MCF 10A (cell line): ENCODE results near the gene MTUS2. TPM values are rescaled to one million over a fixed set of nuclear protein-coding genes. Genes with fewer than 3 reads are reported as not detected.

Experiments
- BruUV-seq: library from RNA; stranded (reverse); fragments of 400-500 nt; replicated peaks from 2 replicates; lab custom pipeline; 2021; lab: Mats Ljungman, UMichigan
- CTCF ChIA-PET: fragments of 300-600 bp; sonication (Branson Sonifier 250); formaldehyde crosslinking; extraction: SDS; loops from one replicate; lab custom pipeline; 2021; ENCODE audit warnings: antibody characterized with exemption, inconsistent platforms; lab: Yijun Ruan, JAX
- POLR2A ChIA-PET: fragments of 300-600, 350-650 bp; sonication (Branson Sonifier 250); formaldehyde crosslinking; extraction: SDS; loops from one replicate; lab custom pipeline; 2020; ENCODE audit warnings: antibody characterized with exemption, inconsistent platforms; lab: Yijun Ruan, JAX
- DNase-seq: peaks from one replicate; pipeline ENCODE4 v3.0.0-alpha.2; 2018; ENCODE audit not compliant: unreplicated experiment
- H3K27ac Mint-ChIP-seq: one replicate; pipeline ENCODE4 v1.8.0; 2022; ENCODE audit warnings: mild to moderate bottlenecking, low read depth, mixed read lengths; ENCODE audit not compliant: unreplicated experiment
- H3K27me3 Mint-ChIP-seq: one replicate; pipeline ENCODE4 v1.8.0; 2022; ENCODE audit warnings: mixed read lengths; ENCODE audit not compliant: insufficient read depth, unreplicated experiment
- H3K36me3 Mint-ChIP-seq: one replicate; pipeline ENCODE4 v1.8.0; 2022; ENCODE audit warnings: mild to moderate bottlenecking, moderate library complexity, mixed read lengths; ENCODE audit not compliant: insufficient read depth, unreplicated experiment
- H3K4me1 Mint-ChIP-seq: one replicate; pipeline ENCODE4 v1.8.0; 2022; ENCODE audit warnings: mixed read lengths; ENCODE audit not compliant: insufficient read depth, unreplicated experiment
- H3K4me3 Mint-ChIP-seq: one replicate; pipeline ENCODE4 v1.8.0; 2022; ENCODE audit warnings: mild to moderate bottlenecking, moderate library complexity, mixed read lengths; ENCODE audit not compliant: unreplicated experiment
- H3K9me3 Mint-ChIP-seq: one replicate; pipeline ENCODE4 v1.8.0; 2022; ENCODE audit warnings: mixed read lengths; ENCODE audit not compliant: unreplicated experiment
- intact Hi-C: fragments of 100-400 bp; cut with micrococcal nuclease; formaldehyde crosslinking; loops from 2 replicates; pipeline ENCODE4 v1.14.1; 2022
- total RNA-seq: library from RNA; stranded (reverse); gene quantifications from 2 replicates; pipeline ENCODE4 v1.2.3, GENCODE V29; 2022
- TF ChIP-seq, protein P1 (sequence below): fragments of 200-600 bp; IDR thresholded peaks from one replicate; pipeline ENCODE4 v1.8.0; 2022; ENCODE audit warnings: antibody characterized with exemption, mild to moderate bottlenecking; ENCODE audit not compliant: unreplicated experiment

MTUS2 gene
- total RNA-seq, 1 experiment from 2014 or later, result not detected

DNA sequence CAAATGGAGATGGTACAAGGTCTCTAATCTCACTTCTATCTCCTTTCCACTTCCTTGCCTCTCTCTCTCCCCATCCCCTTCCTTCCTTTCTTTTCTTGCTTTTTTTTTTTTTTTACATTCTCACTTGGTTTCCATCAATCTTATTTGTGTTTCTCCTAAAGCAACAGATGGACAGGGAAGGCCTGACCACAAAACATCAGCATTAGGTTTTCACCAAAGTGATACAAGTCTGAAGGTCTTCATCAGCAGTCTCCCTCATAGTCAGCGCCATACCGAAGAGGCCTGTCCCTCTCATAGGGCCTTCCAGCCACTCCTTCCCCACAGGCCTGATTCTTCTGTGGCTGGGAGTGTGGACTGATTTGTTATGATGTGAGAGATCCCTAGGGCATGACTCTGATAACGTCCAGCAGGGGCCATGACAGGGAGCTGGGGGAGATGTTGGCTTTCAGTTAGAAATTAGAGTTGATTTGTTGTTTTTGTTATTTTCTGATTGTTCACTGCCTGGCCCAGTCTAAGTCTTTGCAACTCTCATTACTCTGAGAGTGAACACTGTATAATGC, 616.7 kb downstream of the MTUS2 start:
- POLR2A ChIA-PET, result interaction anchor here (1.2 kb wide), 1 partner anchor 18 kb away, joined by 3 read pairs; no protein-coding TSS in a partner anchor
- H3K27ac Mint-ChIP-seq, result no peak overlapping the region

DNA sequence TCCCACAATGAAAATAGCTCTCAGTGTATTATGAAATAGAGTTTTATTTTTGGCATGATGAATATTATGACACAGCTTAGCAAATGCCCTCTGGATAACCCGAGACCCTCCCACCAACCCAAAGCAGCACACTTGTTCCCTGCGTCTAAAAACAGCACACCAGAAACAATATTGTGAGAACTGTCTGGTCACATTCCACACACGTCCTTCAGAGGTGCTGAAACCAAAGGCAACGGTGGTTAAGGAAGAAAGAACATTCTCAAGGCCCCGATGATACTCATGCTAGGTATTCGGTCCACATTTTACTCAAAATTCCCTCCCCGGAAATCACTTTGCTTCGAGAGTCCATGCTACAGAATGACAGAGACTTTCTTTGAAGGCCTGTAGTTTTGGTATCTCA, 618.6 kb downstream of the MTUS2 start:
- ChIA-PET CTCF (interaction anchor here (0.9 to 2.2 kb wide), 3 partner anchors 11 to 34 kb away, joined by 4 to 7 read pairs (median 4); no protein-coding TSS in a partner anchor), POLR2A (interaction anchor here (0.7 kb wide), 1 partner anchor 36 kb away, joined by 3 read pairs; no protein-coding TSS in a partner anchor)
- intact Hi-C loops, result loop anchor here (5.0 kb wide), 1 partner anchor 34 kb away; no protein-coding TSS in a partner anchor
- no peak overlapping the region for H3K27ac Mint-ChIP-seq
- H3K9me3 Mint-ChIP-seq, result no peaks in the 10 kb centered on the region
- peak; percentile 30 for DNase-seq
- no peak overlapping the region for H3K4me3 Mint-ChIP-seq
- no peaks in the 10 kb centered on the region for H3K36me3 Mint-ChIP-seq
- peaks cover 31% of the 10 kb centered on the region for H3K4me1 Mint-ChIP-seq
- TF ChIP-seq, protein P1, sequence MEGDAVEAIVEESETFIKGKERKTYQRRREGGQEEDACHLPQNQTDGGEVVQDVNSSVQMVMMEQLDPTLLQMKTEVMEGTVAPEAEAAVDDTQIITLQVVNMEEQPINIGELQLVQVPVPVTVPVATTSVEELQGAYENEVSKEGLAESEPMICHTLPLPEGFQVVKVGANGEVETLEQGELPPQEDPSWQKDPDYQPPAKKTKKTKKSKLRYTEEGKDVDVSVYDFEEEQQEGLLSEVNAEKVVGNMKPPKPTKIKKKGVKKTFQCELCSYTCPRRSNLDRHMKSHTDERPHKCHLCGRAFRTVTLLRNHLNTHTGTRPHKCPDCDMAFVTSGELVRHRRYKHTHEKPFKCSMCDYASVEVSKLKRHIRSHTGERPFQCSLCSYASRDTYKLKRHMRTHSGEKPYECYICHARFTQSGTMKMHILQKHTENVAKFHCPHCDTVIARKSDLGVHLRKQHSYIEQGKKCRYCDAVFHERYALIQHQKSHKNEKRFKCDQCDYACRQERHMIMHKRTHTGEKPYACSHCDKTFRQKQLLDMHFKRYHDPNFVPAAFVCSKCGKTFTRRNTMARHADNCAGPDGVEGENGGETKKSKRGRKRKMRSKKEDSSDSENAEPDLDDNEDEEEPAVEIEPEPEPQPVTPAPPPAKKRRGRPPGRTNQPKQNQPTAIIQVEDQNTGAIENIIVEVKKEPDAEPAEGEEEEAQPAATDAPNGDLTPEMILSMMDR, result no peak
- BruUV-seq, result no TSS peak
- no peaks in the 10 kb centered on the region for H3K27me3 Mint-ChIP-seq

More for the DNA sequence above, 616.7 kb downstream of the MTUS2 start:
- Mint-ChIP-seq H3K9me3 (no peaks in the 10 kb centered on the region), H3K27me3 (no peaks in the 10 kb centered on the region), H3K4me3 (no peak overlapping the region), H3K4me1 (peaks cover 31% of the 10 kb centered on the region), H3K36me3 (no peaks in the 10 kb centered on the region)
- CTCF ChIA-PET, result no interaction called here
- intact Hi-C loops, result loop anchor here (2.0 to 5.0 kb wide), 2 partner anchors 20 to 36 kb away; no protein-coding TSS in a partner anchor
- DNase-seq, result no peak
- no TSS peak for BruUV-seq
- TF ChIP-seq, protein P1, result no peak

DNA sequence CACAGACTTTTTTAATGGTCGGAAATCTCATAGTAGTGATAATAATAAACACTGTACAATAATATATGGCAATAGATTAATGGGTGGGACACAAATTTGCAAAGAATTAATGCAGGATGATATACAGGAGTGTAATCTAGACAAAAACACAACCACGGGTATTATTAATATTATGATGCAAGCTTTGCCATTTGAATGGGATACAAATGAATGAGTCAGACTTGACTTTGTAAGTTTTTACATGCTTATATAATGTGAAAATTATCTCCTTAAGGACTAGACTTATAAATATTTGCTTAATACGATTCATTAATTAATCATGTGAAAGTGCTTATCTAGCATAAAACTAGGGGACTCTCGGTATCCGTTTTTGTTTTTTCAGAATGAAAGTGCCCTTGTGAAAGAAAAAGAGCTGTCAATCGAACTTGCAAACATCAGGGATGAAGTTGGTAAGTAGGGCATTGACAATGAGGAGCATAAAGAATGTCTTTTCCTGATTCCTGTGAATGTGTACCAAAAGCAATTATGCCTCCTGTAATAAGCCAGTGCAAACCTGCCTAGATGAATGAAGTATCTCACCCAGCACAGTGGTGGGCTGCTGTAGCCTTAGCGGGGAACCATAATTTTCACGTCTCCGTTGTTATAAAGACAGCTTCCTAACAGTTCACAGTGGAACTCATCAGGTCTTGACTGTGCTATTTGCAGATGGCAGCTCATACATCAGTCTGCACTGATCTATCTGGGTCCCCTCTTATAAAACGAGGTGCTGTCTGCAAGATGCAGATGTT, 619.7 kb downstream of the MTUS2 start:
- no peaks in the 10 kb centered on the region for H3K9me3 Mint-ChIP-seq
- BruUV-seq, result no TSS peak
- H3K36me3 Mint-ChIP-seq, result no peaks in the 10 kb centered on the region
- no peak for DNase-seq
- H3K4me1 Mint-ChIP-seq, result peaks cover 27% of the 10 kb centered on the region
- intact Hi-C loops, result loop anchor here (5.0 kb wide), 1 partner anchor 33 kb away; no protein-coding TSS in a partner anchor
- ChIA-PET POLR2A (interaction anchor here (0.8 to 1.1 kb wide), 2 partner anchors 15 to 33 kb away, joined by 3 read pairs; no protein-coding TSS in a partner anchor), CTCF (interaction anchor here (1.5 to 2.2 kb wide), 2 partner anchors 15 to 33 kb away, joined by 4 to 7 read pairs; no protein-coding TSS in a partner anchor)
- TF ChIP-seq, protein P1, result no peak
- H3K4me3 Mint-ChIP-seq, result no peak overlapping the region
- H3K27me3 Mint-ChIP-seq, result no peaks in the 10 kb centered on the region
- H3K27ac Mint-ChIP-seq, result no peak overlapping the region

DNA sequence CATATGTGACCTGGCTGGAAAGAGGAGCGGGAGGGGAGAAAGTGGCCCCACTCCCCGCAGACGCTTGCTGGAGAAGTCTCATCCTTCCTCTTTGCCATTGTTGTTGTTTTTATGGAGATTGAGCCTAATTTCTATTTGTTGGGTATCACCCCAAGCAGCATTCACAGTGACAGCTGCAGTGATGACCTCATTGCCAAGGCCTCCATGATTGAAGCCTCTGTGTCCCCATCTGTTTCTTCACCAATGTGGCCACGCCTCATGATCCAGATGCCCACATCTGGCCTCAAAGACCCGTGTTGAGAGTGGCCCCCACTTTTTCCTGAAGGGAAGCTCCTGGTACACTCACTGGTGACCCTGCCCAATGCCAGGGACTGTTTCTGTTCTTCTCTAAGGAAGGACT, 621.2 kb downstream of the MTUS2 start:
- intact Hi-C loops, result no loop called here
- no peaks in the 10 kb centered on the region for H3K36me3 Mint-ChIP-seq
- no peak overlapping the region for H3K4me3 Mint-ChIP-seq
- no peaks in the 10 kb centered on the region for H3K27me3 Mint-ChIP-seq
- no peaks in the 10 kb centered on the region for H3K9me3 Mint-ChIP-seq
- TF ChIP-seq, protein P1, result no peak
- ChIA-PET CTCF (interaction anchor here (0.6 to 1.2 kb wide), 4 partner anchors 13 to 602 kb away, joined by 3 read pairs; no protein-coding TSS in a partner anchor), POLR2A (interaction anchor here (2.8 kb wide), 1 partner anchor 13 kb away, joined by 9 read pairs; no protein-coding TSS in a partner anchor)
- peaks cover 12% of the 10 kb centered on the region for H3K4me1 Mint-ChIP-seq
- BruUV-seq, result no TSS peak
- DNase-seq, result no peak
- H3K27ac Mint-ChIP-seq, result no peak overlapping the region
